Measurements from ENCODE around the gene MRGPRE.

GRCh38 chr11:3220101-3220500, 12.1 kb downstream of the MRGPRE start:
- TF ChIP-seq CTCF (IDR thresholded peaks at IDR 0.05; ENCODE audit: insufficient read depth, low read length, poor library complexity, severe bottlenecking) (no peak), EZH2phosphoT487 (conservative IDR thresholded peaks at IDR 0.05; ENCODE audit: low read length) (no peak)

Measured in SU-DHL-6 (cell line).